AG09319 (cell line): ENCODE data around the gene KRTAP3-1.

Source experiments
- DNase-seq: peaks from one replicate; pipeline ENCODE4 v3.0.0-alpha.2; 2010; ENCODE audit warnings: low read depth; ENCODE audit errors: extremely low read depth
- TF ChIP-seq, protein P1 (sequence below): IDR thresholded peaks from 2 replicates; pipeline ENCODE4 v1.5.1; 2011; ENCODE audit warnings: low read depth, mild to moderate bottlenecking, inconsistent platforms, low read length, moderate library complexity

Gene KRTAP3-1

DNA sequence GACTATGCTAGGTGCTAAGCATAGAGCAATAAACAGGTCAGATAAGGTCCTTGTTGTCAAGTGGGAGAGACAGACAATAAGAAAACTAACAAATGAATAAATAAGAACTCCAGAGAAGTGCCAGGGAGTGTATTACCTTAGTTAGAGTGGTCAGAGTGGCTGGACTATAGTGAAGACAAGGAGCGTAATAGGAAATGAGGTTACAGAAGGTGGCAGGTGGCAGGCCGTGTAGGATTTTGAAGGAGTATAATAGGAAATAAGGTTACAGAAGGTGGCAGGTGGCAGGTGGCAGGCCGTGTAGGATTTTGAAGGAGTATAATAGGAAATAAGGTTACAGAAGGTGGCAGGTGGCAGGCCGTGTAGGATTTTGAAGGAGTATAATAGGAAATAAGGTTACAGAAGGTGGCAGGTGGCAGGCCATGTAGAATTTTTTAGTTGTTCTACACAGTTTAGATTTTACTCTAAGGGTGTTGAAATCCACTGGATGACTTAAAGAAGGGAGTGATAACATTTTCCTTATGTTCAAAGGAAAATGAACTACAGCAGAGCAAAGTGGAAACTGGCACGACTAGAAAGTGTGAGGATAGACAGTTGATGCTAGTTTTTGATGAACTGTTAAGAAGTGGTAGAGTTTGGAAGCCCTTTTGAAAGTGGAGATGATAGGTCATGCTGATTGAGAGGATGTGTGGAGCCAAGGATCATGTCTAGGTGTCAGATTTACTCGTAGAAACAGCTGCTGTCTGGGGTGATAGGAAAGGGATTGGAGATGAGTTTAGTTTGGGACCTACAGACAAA lies 3.6 kb upstream of the KRTAP3-1 start:
- DNase-seq = no peak
- TF ChIP-seq, protein P1, sequence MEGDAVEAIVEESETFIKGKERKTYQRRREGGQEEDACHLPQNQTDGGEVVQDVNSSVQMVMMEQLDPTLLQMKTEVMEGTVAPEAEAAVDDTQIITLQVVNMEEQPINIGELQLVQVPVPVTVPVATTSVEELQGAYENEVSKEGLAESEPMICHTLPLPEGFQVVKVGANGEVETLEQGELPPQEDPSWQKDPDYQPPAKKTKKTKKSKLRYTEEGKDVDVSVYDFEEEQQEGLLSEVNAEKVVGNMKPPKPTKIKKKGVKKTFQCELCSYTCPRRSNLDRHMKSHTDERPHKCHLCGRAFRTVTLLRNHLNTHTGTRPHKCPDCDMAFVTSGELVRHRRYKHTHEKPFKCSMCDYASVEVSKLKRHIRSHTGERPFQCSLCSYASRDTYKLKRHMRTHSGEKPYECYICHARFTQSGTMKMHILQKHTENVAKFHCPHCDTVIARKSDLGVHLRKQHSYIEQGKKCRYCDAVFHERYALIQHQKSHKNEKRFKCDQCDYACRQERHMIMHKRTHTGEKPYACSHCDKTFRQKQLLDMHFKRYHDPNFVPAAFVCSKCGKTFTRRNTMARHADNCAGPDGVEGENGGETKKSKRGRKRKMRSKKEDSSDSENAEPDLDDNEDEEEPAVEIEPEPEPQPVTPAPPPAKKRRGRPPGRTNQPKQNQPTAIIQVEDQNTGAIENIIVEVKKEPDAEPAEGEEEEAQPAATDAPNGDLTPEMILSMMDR = no peak

DNA sequence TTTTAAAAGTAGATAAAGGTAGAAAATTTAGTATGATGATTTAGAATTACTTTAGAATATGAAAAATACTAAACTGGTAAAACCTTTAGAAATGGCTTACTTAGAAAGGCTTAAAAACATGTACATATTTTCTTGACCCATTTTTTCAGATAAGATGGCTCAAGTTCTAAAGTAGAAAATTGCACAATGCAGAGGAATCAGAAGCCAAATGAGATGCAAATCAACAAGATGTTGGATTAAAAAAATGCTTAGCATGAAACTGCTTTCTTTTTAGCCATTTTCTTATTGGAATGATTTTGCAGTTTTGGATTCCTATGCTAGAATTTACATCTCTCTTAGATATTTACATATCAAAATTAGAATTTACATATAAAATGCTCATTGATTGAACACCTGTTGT lies 1.5 kb upstream of the KRTAP3-1 start:
- DNase-seq = no peak
- TF ChIP-seq, protein P1 = no peak

DNA sequence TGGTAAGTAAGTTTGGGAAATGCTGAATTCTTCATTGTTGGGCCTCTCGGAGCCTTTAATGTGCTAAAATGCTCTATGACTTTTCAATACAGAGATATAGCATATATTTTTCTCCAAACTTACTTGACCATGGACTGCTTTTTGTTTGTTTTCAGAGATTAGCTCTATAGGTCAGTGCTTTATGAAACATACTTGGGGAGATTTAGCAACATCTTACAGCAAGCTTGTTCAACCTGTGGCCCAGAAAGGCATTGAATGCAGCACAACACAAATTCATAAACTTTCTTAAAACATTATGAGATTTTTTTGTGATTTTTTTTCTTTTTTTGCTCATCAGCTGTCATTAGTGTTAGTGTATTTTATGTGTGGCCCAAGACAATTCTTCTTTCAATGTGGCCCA lies 1.0 kb upstream of the KRTAP3-1 start:
- DNase-seq = no peak
- TF ChIP-seq, protein P1 = no peak

DNA sequence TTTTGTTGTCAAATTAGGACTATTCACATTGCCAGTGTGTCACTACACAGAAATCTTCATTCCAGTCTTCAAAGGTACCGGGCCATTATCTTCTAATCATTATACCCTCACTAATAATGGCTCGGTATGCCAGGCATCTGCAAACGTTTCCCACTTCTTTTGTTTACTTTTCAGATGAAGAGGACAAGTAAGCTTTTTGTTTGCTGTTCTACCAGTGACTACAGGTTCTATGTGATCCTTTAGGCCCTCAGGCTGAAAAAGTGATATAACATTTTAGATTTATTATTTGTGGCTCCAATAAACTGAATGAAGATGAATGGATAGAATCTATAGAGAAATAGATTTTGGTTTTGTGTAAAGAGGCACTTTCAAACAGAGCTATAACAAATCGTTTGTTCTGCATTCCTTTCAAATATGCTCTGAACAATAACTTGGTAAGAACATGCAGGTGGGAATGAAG lies 403 bp upstream of the KRTAP3-1 start:
- DNase-seq = no peak
- TF ChIP-seq, protein P1 = no peak

DNA sequence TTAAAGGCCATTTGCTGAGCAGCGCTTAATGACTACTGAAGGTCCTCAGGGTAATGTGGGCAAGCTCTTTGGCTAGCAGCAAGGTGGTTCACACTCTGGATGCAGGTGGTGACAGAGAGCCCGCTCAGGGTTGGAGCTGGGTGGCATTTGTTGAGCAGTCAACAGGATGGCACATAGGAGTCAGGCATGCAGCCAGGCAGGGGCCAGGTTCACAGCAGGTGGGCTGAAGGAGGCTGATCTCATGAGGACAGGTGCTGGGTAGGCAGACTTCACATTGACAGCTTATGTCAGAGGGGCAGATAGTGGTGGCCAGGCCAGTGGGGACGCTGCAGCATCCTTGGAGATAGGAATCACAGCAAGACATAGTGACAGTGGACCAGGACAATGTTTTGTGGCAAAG lies 4.5 kb downstream of the KRTAP3-1 start:
- TF ChIP-seq, protein P1 = no peak
- no peak for DNase-seq

DNA sequence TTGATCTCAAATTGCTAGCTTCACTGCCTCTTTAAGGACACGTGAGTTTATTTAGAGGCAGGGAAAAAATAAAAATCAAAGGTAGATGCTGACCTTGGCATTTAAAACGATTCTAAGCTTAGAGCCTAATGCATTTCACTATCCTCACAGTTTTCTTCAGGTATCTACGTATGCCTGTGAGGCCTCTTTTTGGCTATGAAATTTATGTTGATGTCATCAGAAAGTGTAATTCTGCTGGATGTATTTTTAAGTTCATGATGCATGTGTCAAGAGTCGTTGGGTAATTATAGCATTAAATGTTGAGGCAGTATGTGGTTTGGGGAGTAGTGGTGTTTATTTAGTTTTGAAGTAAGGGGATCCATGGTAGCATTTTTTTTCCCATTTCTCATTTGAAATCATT lies 5.0 kb downstream of the KRTAP3-1 start:
- no peak for DNase-seq
- TF ChIP-seq, protein P1 = no peak

DNA sequence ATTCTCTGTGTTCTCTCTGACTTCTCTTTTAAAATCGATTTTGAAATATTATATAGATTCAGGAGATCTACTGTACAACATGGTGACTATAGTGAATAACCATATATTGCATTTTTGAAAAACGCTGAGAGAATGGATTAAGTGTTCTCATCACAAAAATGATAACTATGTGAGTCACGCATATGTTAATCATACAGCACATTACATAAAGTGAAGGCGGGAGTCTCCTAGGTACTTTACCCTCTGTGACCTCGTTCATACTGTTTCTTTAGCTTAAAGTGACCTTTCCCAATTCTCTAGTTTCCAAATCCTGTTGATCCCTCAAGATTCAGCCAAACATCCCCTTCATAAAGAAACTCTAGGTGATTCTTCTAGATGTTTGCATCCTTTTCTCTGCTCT lies 6.1 kb downstream of the KRTAP3-1 start:
- TF ChIP-seq, protein P1 = no peak
- no peak for DNase-seq
